Activated effector memory CD4-positive, alpha-beta T cell treated with Interleukin-2 at 50 U/mL for 16 hours (primary cell): ENCODE measurements around the gene SLC1A4.
"Not testable (repeated sequence)": the region's sequence is repeated elsewhere in the genome, so short reads cannot be mapped to it uniquely, and the experiment has no call there.

Experiments
- DNase-seq: peaks from one replicate; pipeline ENCODE4 v3.0.0-alpha.2; 2020

The SLC1A4 gene

DNA sequence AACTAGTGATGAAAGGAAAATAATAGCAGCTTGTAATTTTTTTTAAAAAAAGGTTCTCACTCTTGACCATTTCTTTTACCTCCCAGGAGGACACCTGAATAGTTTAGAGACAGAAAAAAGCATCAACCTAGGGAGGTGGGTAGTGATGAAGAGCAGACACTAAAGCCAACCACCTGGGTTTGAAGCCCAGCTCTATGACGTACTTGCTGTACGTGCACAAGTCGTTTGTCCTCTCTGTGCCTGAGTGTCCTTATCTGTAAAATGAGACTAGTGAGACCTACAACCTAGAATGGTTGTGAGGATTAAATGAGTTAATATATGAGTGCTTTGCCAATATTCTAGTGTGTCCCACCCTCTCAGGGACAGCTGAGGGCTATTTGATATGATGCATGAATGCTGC lies 5.8 kb downstream of the SLC1A4 start:
- no peak for DNase-seq

DNA sequence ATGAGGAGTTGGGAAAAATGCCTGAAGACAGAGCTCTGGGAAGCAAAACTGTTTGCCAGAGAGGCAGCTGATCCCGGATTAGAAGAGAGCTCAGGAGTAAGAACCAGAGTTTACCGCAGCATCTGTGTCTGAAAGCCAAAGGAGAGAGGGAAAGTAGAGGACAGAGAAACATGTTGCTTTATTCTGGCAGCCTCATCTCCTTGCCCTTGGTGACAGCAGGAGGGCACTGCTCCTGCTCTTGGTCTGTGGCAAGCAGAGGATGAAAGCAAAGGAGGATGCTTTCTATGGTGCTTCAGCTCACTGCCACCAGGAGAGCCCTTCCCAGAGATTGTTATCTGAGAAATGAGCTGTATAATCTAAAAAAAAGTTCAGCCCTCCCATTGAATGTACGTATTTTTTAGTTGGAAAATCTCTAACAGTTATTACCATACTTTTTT lies 7.7 kb downstream of the SLC1A4 start:
- no peak for DNase-seq

DNA sequence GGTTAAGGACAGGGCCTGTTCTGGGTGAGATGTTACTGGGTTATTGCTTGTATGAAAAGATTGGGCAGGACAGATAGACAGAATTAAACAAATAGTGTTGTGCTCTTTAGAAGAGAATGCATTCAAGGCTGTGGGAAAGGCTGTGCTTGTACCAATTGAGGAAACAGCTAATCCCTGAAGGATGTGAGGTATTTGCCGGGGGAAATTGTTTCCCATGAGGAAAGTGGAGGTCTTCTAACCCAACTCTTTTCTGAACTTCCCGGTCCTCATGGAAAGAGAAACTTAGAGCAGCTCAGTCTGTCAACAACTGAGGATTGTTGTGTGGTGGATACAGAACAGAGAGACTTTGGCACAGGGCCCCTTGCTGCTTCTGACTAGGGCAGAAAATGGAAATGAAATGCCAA lies 9.5 kb downstream of the SLC1A4 start:
- no peak for DNase-seq

DNA sequence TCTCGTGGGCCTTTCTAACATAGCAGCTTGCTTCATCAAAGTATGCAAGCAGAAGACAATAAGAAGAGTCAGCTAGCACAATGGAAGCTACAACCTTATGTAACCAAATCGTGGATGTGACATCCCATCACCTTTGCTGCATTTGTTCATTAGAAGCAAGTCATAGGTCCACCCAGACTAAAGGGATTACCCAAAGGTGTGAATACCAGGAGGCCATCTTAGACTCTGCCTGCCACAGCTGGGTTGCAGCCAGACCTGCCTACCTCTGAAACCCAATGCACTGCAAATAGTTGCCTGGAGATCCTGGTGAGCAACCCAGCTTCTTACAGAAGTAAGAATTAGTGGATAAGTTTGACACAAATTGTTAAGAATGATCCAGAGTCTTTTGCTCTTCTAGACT lies 10.6 kb downstream of the SLC1A4 start:
- no peak for DNase-seq

DNA sequence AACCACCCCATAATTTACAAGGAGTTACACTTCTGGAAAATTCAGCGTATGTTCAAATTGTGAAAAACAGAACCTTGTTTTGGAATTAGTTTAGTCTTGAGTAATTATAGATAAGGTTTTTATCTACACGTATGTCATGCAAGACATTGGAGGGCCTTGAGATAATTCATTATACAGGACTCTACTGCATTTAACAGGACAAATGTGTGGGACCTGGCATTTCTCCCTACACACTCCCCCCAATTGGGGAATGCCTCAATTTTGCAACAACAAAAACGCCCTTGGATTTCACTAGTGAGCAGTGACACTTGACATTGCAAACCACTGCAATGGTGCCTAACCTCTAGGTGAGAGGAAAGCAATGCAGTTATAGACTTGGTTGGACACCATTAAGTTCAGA lies 11.4 kb downstream of the SLC1A4 start:
- DNase-seq, result no peak

DNA sequence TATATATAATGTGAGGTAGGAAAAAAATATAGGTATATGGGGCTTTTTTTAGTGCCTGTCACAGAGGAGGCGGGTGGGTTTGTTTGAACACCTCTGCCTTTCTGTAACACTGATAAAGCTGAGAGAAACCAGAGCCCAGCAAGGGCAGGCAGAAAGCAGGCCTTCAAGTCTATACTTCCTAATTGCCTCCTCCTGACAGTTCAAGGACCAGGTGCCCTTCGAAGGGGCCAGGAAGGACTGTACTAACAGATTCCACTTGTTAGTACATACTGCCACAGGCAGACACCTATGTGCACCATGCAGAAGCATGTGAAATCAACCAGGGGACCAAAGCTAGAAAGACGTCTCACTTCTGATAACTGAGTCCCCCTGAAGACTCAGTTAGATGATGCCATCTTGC lies 13.8 kb downstream of the SLC1A4 start:
- DNase-seq, result no peak

DNA sequence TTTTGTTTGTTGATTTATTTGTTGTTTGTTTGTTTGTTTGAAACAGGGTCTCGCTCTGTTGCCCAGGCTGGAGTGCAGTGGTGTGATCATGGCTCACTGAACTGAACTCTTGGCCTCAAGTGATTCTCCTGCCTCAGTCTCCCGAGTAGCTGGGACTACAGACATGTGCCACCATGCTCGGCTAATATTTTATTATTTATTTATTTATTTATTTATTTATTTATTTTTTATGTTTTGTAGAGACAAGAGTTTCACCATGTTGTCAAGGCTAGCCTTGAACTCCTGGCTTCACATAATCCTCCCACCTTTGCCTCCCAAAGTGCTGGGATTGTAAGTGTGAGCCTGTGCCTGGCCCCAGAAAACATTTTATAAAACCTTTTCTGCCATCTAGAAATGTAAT lies 15.0 kb downstream of the SLC1A4 start:
- not testable (repeated sequence) for DNase-seq

DNA sequence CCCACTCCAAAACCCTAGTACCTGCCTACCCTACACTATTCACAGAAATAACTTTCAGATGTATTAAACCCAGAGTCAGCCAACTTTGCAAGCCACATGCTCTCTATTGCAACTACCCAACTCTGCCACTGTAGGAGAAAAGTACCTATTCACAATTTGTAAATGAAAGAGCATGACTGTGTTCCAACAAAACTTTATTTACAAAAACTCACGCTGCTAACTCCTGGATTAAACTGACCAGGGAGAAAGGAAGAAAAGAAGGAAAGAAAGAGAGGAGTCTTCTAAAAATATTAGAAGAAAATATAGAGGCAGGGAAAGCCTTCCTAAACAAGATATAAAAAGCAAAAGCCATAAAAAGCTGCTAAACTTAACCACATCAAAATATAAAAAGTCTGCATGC lies 24.6 kb downstream of the SLC1A4 start:
- no peak for DNase-seq

DNA sequence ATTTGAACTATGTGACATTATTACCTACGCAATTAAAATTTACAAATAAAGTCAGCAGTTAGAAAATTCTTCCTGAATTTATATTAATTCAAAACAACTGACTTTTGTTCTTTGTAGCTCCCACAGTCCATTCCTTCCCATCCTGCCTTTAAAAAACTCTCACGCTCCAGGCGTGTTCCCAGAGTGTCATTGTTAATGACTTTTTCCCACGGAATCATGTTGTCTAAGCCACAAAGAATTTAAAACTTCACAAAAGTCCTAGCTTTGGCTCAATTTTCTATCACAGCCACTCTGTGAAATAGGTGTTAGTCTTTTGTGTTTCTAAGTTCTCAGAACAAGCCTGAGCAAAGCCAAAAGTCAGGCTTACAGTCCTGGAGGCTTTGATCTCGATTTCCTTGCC lies 26.5 kb downstream of the SLC1A4 start:
- no peak for DNase-seq

DNA sequence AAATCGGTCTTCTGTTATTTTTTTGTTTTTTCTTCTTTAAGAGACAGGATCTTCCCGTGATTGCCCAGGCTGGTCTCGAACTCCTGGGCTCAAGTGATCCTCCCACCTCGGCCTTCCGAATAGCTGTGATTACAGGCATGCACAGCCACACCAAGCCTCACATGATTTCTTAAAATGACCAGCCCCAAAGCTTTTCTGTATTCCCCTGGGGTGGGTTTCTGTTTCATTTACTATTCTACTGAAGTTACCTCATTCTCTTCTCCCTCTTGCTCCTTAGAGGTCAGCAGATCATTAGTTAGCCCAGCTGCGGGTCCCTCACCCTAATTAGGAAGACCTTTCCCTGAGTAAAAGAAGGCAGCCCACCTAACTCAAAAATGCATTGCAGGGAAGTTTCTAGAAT lies 27.6 kb downstream of the SLC1A4 start:
- no peak for DNase-seq

DNA sequence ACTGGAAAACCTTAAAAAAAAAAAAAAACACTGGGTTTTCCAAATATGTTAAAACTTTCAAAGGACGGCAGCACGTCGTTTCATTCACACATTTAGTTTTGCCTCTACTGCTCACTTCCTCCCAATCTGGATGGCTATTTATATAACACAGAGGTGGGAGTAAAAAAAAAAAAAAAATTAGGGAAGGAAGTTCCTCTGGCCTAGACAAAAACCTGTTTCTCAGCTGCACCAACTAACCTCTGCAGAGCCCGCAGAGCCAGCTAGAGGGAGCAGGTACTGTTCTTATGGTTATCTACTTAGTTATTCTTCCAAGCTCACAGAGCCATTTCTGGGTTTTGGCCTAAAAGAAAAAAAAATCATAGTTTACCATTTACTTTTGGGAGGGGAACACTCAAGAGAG lies 28.1 kb downstream of the SLC1A4 start:
- no peak for DNase-seq

DNA sequence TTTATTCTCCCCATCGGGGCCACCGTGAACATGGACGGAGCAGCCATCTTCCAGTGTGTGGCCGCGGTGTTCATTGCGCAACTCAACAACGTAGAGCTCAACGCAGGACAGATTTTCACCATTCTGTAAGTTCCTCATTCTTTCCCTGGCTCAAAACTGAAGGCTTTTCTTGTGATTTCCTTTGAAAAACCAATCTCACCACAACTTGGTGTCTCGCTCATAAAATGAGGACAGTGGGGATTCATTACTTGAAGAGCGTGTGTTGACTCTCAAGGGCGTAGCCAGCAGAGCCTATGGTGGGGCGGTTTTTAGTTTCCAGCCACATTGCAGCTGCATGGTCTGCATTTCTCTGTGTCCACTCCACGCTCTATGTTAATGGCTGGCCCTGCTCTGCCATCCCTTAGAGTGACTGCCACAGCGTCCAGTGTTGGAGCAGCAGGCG lies 29.0 kb downstream of the SLC1A4 start:
- no peak for DNase-seq

DNA sequence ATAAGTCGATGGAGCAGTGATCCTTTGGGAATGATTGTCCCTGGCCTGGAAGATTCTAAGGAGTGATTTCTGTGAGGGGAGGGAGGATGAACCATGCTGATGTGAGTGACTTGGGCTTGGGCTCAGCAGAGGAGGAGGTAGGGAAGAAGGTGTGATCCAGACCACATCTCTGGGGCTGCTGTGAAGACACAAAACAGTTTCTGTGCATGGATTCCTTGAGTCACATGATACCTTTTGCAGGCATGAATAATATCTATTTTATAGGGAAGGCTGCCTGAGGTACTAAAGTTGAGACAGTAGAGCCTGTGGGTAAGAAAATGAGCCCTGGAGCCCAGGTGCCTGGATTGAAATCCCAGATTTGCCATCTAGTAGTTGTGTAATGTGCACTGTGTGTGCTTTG lies 29.8 kb downstream of the SLC1A4 start:
- DNase-seq, result no peak

DNA sequence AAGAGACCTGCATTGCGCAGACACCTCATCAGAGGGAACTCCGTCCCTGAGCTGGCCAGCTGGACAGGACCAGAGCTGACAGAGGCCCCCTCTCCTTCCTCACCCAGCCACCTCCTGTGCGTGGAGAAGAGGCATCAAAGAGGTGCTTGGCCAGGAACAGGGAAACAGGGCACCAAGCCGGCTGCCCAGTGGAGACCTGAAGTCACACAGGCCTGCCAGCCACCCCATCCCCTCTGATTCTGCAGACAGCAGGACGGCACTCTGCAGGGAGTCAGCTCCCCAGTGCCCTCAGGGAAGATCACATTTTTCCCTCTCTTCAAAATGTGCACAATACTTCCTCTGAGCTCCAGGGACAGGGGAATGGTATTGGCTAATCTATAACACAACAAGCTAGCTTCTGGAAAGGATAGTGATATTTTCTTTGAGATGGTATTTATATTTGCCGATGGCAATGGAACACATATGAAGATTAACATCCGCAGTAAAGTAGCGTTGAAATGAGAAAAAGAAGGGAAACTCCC lies 30.5 kb downstream of the SLC1A4 start:
- no peak for DNase-seq

DNA sequence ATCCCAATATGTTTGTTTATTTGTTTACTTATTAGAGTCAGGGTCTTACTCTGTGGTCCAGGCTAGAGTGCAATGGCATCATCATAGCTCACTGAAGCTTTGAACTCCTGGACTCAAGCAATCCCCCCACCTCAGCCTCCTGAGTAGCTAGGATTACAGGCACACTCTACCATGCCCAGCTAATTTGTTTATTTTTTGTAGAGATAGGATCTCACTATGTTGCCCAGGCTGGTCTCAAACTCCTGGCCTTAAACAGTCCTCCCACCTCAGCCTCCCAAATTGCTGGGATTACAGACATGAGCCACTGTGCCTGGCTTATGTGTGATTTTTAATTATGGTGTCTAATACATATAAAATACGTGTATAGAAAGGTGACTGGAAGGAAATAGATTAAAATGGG lies 31.1 kb downstream of the SLC1A4 start:
- not testable (repeated sequence) for DNase-seq

DNA sequence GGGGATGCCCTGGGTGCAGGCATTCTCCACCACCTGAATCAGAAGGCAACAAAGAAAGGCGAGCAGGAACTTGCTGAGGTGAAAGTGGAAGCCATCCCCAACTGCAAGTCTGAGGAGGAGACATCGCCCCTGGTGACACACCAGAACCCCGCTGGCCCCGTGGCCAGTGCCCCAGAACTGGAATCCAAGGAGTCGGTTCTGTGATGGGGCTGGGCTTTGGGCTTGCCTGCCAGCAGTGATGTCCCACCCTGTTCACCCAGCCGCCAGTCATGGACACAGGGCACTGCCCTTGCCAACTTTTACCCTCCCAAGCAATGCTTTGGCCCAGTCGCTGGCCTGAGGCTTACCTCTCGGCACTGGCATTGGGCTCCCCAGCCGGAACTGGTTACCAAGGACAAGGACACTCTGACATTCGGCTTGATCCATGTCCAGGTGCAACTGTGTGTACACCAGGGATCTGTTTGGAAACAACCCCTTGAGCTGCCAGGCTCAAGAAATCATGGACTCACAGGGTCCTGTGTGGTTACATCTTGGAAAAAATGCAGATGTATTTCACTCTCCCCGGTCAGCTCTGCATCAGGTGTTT lies 31.8 kb downstream of the SLC1A4 start:
- no peak for DNase-seq

DNA sequence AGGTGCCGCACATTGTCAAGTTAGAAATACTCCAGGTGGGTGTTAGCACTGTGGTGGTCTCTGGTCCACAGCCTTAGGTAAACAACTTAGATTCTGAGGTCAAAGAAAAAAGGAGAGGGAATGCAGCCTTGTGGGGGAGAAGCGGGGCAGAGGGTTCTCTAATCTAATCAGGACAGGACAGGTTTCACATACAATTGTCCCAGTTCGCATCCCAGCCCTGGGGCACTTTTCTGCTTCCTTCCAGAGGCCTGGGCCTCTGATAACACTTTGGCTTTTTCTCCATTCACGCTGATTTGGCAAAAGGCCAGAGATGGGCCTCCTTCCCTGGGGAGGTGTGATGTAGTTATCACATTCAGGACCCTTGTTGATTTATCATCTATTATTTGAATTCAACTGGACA lies 32.5 kb downstream of the SLC1A4 start:
- no peak for DNase-seq

DNA sequence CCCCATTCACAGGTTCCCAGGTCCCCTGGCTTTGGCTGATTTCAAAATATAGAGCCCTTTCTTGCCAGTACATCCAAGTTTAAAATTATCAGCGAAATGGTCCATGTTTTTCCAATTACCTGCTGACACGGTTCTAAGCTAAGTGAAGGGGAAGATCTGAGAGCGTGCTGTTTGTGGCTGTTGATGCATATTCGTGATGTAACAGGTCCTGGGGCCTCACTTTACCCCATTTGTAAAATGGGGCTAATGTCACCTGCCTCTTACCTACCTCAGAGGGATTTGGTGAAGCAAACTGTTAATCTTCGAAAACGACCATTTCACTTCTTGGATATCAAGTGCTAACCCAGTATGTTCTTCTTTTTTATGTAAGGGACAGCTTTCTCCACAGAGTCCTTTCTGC lies 33.0 kb downstream of the SLC1A4 start:
- no peak for DNase-seq

DNA sequence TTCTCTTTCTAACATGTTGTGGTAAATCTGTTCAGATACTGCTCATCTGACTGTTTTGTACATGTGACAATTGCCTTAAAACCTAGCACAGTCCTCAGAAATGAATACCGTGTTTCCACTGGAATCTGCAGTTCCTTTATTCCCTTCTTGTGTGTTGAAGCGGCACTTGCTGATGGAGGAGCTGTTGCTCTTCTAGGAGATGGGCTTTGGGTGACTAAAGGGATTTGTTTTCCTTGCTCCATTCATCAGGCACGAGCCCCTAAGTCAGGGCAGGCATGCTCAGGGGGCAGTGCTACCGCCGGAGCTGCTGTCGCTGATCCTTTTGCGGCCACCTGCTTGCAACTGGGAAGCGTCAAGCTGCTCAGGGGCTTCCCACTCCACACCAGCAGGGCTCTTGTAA lies 34.5 kb downstream of the SLC1A4 start:
- DNase-seq, result no peak

DNA sequence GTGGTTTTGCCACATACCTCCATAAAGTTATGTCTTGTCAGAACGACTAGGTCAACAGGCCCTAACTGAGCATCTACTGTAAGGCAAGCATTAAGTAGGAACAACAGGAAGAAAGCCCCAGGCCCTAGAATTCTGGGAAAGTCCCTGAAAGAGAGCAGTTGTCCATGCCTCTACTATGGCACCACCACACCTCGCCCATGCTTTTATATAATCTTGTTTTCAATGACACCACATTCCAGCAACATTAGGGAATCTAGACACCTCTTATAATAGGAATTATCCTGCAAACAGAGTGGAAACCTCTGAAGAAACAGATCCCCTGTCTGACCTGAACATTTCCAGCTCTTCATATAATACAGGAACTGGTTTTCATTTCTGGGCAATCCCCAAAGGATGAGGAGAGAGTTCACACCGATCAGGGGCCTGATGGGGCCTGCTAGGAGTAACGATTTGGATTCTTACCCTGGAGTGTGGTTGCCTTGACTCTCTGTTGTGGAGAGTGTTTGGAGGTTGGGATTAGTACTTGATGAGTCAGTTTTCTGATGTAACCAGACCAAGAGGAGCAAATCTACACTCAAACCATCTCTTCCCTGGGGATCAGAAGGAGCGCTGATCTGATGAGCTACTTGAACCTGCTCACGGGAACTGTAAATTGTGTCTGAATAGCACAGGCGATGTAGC lies 35.1 kb downstream of the SLC1A4 start:
- no peak for DNase-seq

DNA sequence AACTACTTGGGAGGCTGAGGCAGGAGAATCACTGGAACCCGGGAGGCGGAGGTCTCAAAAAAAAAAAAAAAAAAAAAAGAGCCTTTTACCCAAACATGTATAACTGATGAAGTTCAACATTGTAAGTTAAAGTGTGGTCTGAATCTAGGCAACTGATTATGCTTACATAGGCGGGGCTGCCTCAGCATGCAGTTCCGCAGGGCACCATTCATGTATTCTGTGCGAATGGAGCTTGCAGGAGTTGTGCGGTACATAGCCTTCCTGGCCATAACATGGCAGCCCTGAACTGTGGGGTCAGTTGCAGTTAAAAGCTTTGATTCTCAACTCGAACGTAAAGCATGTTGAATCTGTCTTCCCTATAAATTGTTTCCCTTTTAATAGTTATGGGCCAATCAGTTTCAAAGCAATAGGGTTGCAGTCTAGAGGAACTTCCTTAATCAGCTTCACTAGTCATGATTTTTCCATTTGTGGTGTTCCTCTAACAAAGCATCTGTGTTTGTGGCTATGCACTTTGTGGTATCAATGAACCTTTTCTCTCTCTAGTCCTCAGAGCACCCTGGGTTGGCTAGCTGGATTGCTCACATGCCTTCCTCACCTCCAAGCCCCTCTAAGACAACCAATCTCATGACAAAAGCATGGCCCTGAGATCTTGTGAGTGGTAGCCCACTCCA lies 36.4 kb downstream of the SLC1A4 start:
- no peak for DNase-seq

DNA sequence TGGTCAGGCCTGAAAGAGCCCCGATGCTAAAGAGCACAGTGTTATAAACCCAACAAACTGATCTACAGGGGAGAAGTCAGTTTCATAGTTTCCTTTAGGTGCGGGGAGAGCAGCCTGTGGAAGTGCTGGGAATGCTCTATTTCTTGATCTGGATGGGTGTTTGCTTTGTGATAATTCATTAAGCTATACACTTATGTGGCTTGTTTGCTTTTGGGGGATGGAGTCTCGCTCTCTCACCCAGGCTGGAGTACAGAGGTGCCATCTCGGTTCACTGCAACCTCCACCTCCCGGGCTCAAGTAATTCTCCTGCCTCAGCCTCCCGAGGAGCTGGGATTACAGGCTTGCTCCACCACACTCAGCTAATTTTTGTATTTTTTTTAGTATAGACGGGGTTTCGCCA lies 37.0 kb downstream of the SLC1A4 start:
- DNase-seq, result no peak

DNA sequence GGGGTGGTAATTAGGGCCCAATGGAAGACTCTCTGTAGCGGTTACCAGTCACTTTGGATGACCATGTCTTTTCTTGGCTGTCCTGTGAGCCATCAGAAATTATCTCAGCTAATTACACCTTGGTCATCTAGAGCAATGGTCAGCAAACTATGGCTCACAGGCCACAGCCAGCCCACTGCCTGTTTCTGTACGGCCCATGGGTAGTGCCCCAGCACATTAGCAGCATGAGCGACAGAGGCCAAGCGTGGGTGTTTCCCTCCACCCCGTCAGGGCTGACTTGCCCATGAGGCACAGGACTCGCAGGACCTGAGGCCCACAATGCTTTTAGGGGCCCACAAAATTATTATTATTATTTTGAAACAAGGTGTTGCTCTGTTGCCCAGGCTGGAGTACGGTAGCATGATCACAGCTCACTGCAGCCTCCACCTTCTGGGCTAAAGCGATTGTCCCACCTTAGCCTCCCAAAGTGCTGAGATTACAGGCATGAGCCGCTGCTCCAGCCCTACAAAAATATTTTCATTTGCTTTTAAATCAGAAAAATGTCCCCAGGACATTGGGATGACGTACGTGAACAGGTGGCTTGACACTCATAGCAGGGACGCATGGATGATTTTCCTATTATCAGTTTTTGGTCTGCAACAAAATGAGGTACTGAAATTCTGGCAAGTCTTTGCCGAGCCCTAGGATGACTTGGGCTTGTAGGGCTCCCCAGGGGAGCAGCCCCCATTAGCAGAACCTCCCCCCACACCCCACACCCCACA lies 37.7 kb downstream of the SLC1A4 start:
- no peak for DNase-seq
